ENCODE data around the gene KIF3B. TPM values are rescaled to one million over a fixed set of nuclear protein-coding genes. Genes with fewer than 3 reads are reported as not detected.

The KIF3B gene
- total and polyA plus RNA-seq, 2 donors (not counting 1 experiment from before 2014, with no cell fraction given) = 12.7 to 17.5 TPM

GRCh38 chr20:32241807-32242206, 35.6 kb upstream of the KIF3B start:
- ChIA-PET CTCF (no interaction called here), POLR2A (no interaction called here)
- no peak for ATAC-seq (ENCODE audit: low read depth)

More at GRCh38 chr20:32241807-32242206, 35.6 kb upstream of the KIF3B start:
- H3K79me2 ChIP-seq (ENCODE audit: control insufficient read depth, insufficient read depth, low read length) = no peaks in the 10 kb centered on the region
- H3K4me2 ChIP-seq (replicated peaks; ENCODE audit: low read depth, low read length, poor library complexity, severe bottlenecking) = no peak overlapping the region
- H3K9ac ChIP-seq (ENCODE audit: low read length) = no peak overlapping the region
- no peak overlapping the region for H3K27ac ChIP-seq (ENCODE audit: low read length in 2 of 2)
- intact Hi-C loops (cut with micrococcal nuclease) = no loop called here
- H4K20me1 ChIP-seq (ENCODE audit: control insufficient read depth, insufficient read depth, low read length, poor library complexity, severe bottlenecking) = no peaks in the 10 kb centered on the region
- no peak overlapping the region for H3K4me3 Mint-ChIP-seq
- H3K9me3 Mint-ChIP-seq (ENCODE audit: insufficient read depth) = no peaks in the 10 kb centered on the region
- H3K4me1 ChIP-seq (ENCODE audit: control insufficient read depth in 2 of 2, insufficient read depth in 2 of 2, low read length in 2 of 2) = peaks cover 7 to 8% of the 10 kb centered on the region in 2 donors
- TF ChIP-seq EZH2 (IDR thresholded peaks at IDR 0.05; ENCODE audit: borderline replicate concordance, insufficient read depth, low read depth, low read length, poor library complexity, severe bottlenecking) (no peak), CTCF (IDR thresholded peaks at IDR 0.05) (no peak)
- no peak overlapping the region for H2AFZ ChIP-seq (ENCODE audit: insufficient read depth, low read depth, low read length, poor library complexity, severe bottlenecking)
- no peaks in the 10 kb centered on the region for H3K27me3 Mint-ChIP-seq
- 100% methylated on average over 1 of the region's 4 CpGs for WGBS (ENCODE audit: insufficient coverage)
- peaks cover 0 to 4% of the 10 kb centered on the region in 2 experiments for H3K36me3 ChIP-seq (replicated peaks in 1 of 2; ENCODE audit: control extremely low read depth in 1 of 2, control insufficient read depth in 1 of 2, extremely low read depth in 1 of 2, insufficient read depth in 2 of 2, low read length in 1 of 2)
- H3K27ac Mint-ChIP-seq = no peak overlapping the region
- H3K9me3 ChIP-seq (ENCODE audit: control extremely low read depth in 1 of 3, control insufficient read depth in 2 of 3, insufficient read depth in 1 of 3, low read length in 2 of 3) = no peaks in the 10 kb centered on the region
- H3K27me3 ChIP-seq (replicated peaks in 1 of 4; ENCODE audit: control extremely low read depth in 1 of 4, control insufficient read depth in 3 of 4, insufficient read depth in 4 of 4, low read length in 3 of 4) = no peaks in the 10 kb centered on the region
- no peak for DNase-seq
- peaks cover 12% of the 10 kb centered on the region for H3K4me1 Mint-ChIP-seq
- H3K4me3 ChIP-seq (ENCODE audit: control extremely low read depth in 1 of 5, extremely low read depth in 1 of 5, insufficient read depth in 1 of 5, low read depth in 2 of 5, low read length in 4 of 5) = no peak overlapping the region

All from B cell (primary cell).